ENCODE results near the gene PLXNC1. TPM values are rescaled to one million over a fixed set of nuclear protein-coding genes. Genes with fewer than 3 reads are reported as not detected.

PLXNC1 gene
- polyA plus RNA-seq, 1 donor (not counting 4 experiments of a cell fraction or from before 2014, with no cell fraction given) = 0.17 TPM

DNA sequence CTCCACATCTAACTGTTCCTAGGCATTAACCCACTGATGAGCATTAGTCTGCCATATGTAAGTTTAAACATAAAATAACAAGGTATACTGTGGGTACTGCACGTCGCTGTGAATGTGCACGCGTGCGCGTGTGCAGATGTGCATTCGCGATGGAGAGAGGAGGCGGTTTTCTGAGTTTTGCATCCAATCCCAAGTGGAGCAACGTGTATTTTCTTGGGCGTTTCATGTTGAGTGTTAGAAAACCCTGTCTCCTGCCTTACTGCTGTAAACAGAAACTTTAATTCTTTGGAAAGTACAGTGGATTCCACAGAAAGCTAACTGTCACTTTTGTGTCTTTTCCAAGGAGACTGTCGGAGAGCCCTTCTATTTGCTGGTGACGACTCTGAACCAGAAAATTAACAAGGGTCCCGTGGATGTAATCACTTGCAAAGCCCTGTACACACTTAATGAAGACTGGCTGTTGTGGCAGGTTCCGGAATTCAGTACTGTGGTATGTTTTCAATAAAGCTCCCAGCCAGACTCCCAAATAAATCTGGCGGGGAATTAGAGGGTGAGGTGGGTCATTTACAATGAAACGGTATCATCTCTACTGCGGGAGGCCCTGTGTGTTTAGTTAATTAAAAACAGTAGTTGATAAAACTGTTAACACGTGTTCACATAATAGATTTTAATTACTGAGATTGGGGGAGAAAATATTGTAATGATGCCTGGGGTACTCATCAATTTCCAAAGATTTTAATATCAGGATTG lies 116.5 kb downstream of the PLXNC1 start:
- Histone ChIP-seq H4K20me1 (ENCODE audit: control insufficient read depth, extremely low read depth, insufficient read depth, low read length) (no peaks in the 10 kb centered on the region), H3K27ac (ENCODE audit: control insufficient read depth, insufficient read depth, low read length) (no peak overlapping the region), H3K9me3 (ENCODE audit: control insufficient read depth, low read depth, low read length) (no peaks in the 10 kb centered on the region), H2AFZ (ENCODE audit: control insufficient read depth, low read length) (no peak overlapping the region), H3K9ac (ENCODE audit: control insufficient read depth, extremely low read depth, insufficient read depth, low read length) (no peak overlapping the region), H3K4me3 (ENCODE audit: control insufficient read depth in 2 of 3, extremely low read depth in 1 of 3, insufficient read depth in 2 of 3, low read depth in 1 of 3, low read length in 3 of 3) (no peak overlapping the region), H3K36me3 (ENCODE audit: control insufficient read depth in 2 of 2, extremely low read depth in 1 of 2, insufficient read depth in 2 of 2, low read length in 2 of 2) (no peaks in the 10 kb centered on the region), H3K27me3 (ENCODE audit: control insufficient read depth, extremely low read depth, insufficient read depth, low read length) (peaks cover 12% of the 10 kb centered on the region), H3K79me2 (ENCODE audit: control insufficient read depth, insufficient read depth, low read length) (no peaks in the 10 kb centered on the region), H3K4me1 (ENCODE audit: control insufficient read depth, extremely low read depth, insufficient read depth, low read length) (peaks cover 9% of the 10 kb centered on the region), H3K9me1 (ENCODE audit: control insufficient read depth, extremely low read depth, insufficient read depth, low read length) (no peaks in the 10 kb centered on the region), H3K4me2 (ENCODE audit: control insufficient read depth, extremely low read depth, insufficient read depth, low read depth, low read length) (no peak overlapping the region)
- DNase-seq (ENCODE audit: low read depth, low spot score) (no peak), FAIRE-seq (no peak)
- dilution Hi-C loops (cut with MboI; ENCODE audit: extremely low pct_ligation_motif_present, low sequenced_read_pairs) = no loop called here
- TF ChIP-seq, protein P1, sequence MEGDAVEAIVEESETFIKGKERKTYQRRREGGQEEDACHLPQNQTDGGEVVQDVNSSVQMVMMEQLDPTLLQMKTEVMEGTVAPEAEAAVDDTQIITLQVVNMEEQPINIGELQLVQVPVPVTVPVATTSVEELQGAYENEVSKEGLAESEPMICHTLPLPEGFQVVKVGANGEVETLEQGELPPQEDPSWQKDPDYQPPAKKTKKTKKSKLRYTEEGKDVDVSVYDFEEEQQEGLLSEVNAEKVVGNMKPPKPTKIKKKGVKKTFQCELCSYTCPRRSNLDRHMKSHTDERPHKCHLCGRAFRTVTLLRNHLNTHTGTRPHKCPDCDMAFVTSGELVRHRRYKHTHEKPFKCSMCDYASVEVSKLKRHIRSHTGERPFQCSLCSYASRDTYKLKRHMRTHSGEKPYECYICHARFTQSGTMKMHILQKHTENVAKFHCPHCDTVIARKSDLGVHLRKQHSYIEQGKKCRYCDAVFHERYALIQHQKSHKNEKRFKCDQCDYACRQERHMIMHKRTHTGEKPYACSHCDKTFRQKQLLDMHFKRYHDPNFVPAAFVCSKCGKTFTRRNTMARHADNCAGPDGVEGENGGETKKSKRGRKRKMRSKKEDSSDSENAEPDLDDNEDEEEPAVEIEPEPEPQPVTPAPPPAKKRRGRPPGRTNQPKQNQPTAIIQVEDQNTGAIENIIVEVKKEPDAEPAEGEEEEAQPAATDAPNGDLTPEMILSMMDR (optimal IDR thresholded peaks at IDR 0.05 in 1 of 3, IDR thresholded peaks at IDR 0.05 in 1 of 3, conservative IDR thresholded peaks at IDR 0.05 in 1 of 3; ENCODE audit: extremely low read depth in 1 of 3, insufficient read depth in 2 of 3, low read length in 3 of 3) = no peak
- no peak for TF ChIP-seq EZH2 (IDR thresholded peaks at IDR 0.05; ENCODE audit: low read length)

DNA sequence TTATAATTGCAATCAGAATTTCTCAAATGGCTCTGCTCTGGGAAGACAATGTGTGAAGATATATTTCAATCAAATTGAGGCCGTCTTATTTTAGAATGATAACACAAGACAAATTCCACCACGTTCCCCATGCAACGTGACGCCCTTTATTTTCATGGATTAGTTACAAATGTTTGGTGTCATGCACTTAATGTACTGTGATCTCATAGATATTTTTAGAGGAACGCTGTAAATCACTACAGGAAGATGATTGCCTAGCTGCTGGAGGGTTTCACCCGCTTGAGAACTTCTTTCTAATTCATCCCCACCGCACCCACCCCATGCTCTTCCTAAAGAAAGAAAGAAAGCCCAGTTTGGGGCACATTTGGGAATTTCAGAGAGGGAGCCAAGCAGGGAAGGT lies 117.2 kb downstream of the PLXNC1 start:
- peaks cover 12% of the 10 kb centered on the region for H3K27me3 ChIP-seq (ENCODE audit: control insufficient read depth, extremely low read depth, insufficient read depth, low read length)
- H3K9ac ChIP-seq (ENCODE audit: control insufficient read depth, extremely low read depth, insufficient read depth, low read length) = no peak overlapping the region
- no peaks in the 10 kb centered on the region for H3K9me3 ChIP-seq (ENCODE audit: control insufficient read depth, low read depth, low read length)
- H4K20me1 ChIP-seq (ENCODE audit: control insufficient read depth, extremely low read depth, insufficient read depth, low read length) = no peaks in the 10 kb centered on the region
- dilution Hi-C loops (cut with MboI; ENCODE audit: extremely low pct_ligation_motif_present, low sequenced_read_pairs) = no loop called here
- DNase-seq (ENCODE audit: low read depth, low spot score) (no peak), FAIRE-seq (no peak)
- no peaks in the 10 kb centered on the region for H3K79me2 ChIP-seq (ENCODE audit: control insufficient read depth, insufficient read depth, low read length)
- H3K27ac ChIP-seq (ENCODE audit: control insufficient read depth, insufficient read depth, low read length) = no peak overlapping the region
- H2AFZ ChIP-seq (ENCODE audit: control insufficient read depth, low read length) = no peak overlapping the region
- H3K9me1 ChIP-seq (ENCODE audit: control insufficient read depth, extremely low read depth, insufficient read depth, low read length) = no peaks in the 10 kb centered on the region
- no peaks in the 10 kb centered on the region for H3K36me3 ChIP-seq (ENCODE audit: control insufficient read depth in 2 of 2, extremely low read depth in 1 of 2, insufficient read depth in 2 of 2, low read length in 2 of 2)
- no peak for TF ChIP-seq EZH2 (IDR thresholded peaks at IDR 0.05; ENCODE audit: low read length)
- TF ChIP-seq, protein P1 (optimal IDR thresholded peaks at IDR 0.05 in 1 of 3, IDR thresholded peaks at IDR 0.05 in 1 of 3, conservative IDR thresholded peaks at IDR 0.05 in 1 of 3; ENCODE audit: extremely low read depth in 1 of 3, insufficient read depth in 2 of 3, low read length in 3 of 3) = no peak
- no peak overlapping the region for H3K4me2 ChIP-seq (ENCODE audit: control insufficient read depth, extremely low read depth, insufficient read depth, low read depth, low read length)
- no peak overlapping the region for H3K4me3 ChIP-seq (ENCODE audit: control insufficient read depth in 2 of 3, extremely low read depth in 1 of 3, insufficient read depth in 2 of 3, low read depth in 1 of 3, low read length in 3 of 3)
- H3K4me1 ChIP-seq (ENCODE audit: control insufficient read depth, extremely low read depth, insufficient read depth, low read length) = peaks cover 9% of the 10 kb centered on the region
